GM12875 (cell line): Measurements from ENCODE around the gene ANKRD31.

Experiments used
- H3K4me3 ChIP-seq: one replicate; pipeline ENCODE4 v1.5.1; 2011; ENCODE audit warnings: low read depth, low read length, control low read depth
- TF ChIP-seq, protein P1 (sequence below): IDR thresholded peaks from 2 replicates; pipeline ENCODE4 v1.5.1; 2011; ENCODE audit warnings: low read depth, mild to moderate bottlenecking, control low read depth, inconsistent platforms, low read length, moderate library complexity, borderline replicate concordance; ENCODE audit not compliant: insufficient read depth

Gene ANKRD31

DNA sequence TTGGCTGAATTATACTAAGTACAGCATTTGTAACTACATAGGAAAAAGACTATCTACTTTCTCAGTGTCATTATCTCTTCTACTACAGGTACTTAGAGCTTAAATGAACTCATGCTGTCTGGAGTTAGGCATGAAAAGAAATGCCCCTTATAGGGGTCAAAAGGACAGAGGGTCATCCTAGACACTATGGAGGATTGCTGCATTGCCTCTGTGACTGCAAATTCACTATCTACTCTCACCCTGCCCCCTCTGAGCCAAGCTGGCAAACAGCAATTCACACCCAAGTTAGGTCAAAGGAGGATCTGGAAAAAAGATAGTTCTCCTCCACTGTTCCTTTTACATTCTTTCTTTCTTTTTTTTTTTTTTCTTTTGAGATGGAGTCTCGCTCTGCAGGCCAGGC, 36.7 kb downstream of the ANKRD31 start:
- no peak overlapping the region for H3K4me3 ChIP-seq
- TF ChIP-seq, protein P1, sequence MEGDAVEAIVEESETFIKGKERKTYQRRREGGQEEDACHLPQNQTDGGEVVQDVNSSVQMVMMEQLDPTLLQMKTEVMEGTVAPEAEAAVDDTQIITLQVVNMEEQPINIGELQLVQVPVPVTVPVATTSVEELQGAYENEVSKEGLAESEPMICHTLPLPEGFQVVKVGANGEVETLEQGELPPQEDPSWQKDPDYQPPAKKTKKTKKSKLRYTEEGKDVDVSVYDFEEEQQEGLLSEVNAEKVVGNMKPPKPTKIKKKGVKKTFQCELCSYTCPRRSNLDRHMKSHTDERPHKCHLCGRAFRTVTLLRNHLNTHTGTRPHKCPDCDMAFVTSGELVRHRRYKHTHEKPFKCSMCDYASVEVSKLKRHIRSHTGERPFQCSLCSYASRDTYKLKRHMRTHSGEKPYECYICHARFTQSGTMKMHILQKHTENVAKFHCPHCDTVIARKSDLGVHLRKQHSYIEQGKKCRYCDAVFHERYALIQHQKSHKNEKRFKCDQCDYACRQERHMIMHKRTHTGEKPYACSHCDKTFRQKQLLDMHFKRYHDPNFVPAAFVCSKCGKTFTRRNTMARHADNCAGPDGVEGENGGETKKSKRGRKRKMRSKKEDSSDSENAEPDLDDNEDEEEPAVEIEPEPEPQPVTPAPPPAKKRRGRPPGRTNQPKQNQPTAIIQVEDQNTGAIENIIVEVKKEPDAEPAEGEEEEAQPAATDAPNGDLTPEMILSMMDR = no peak

DNA sequence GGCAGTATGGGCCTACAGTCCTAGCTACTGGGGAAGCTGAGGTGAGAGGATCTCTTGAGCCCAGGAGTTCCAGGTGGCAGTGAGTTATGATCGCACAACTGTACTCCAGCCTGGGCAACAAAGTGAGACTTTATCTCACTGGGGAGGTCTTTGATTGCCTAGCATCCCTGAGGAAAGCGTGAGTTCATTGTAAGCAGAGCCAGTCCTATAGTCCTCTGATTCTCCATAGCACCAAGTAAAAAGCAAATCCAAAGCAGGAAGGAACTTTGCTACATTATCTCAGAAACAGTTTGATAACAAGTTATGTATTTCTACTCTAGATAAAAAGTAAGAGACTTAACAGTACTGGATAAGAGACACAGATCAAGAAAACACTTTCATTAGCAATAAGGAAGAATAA, 37.6 kb downstream of the ANKRD31 start:
- H3K4me3 ChIP-seq = no peak overlapping the region
- TF ChIP-seq, protein P1 = no peak

DNA sequence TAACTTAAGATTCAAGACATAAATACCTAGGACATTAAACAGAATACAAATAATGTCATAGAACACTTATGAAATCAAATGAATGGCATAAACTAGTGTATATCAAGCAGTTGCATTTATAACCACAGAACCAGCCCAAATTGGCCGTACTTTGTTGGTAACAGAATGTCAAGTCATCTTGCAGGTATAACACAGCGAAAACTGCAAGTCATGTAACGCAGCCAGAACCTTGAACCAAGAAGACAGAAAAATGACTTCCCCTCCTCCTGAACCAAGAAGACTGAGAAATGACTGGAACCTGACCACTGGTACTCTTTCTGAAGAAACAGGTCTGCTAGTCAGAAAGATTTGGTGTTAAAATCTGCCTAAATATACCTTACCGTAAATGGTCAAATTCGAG, 38.9 kb downstream of the ANKRD31 start:
- TF ChIP-seq, protein P1 = no peak
- H3K4me3 ChIP-seq = no peak overlapping the region

DNA sequence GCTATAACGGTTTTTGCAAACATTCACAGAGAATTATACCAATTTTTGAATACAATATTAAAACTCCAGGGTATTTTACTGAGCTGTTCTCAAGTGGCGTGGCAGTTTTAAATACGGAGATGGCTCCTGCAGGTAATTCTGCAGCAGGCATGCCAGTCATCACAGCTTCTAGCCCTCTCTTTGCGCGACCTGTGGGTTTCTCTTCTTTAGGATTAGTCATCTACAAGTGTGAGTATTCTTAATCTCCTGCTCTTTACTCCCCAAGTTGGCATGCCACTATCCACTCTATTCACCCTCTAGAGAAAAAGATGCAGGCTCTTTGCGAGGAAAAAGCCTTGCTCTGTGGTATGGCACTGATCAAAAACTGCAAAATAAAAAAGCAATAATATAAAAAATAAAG, 43.9 kb downstream of the ANKRD31 start:
- H3K4me3 ChIP-seq = no peak overlapping the region
- TF ChIP-seq, protein P1 = no peak

DNA sequence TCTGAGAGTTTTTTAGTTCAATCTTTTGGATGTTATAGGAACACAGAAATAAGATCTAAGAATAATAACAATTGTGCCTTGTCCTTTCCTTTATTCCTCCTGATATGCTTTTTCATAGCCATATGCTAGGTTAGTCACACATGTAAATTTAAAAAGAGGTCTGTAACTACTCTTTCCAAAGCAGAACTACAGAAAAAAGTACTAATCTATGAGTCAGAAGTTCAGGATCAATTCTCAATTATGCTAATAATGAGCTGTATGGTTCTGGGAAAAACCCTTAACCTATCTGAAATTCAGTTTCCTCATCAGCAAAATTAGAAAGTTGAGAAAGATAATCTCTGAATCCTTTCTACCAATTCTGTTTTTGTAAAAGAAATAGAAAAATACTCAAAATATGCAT, 44.4 kb downstream of the ANKRD31 start:
- no peak overlapping the region for H3K4me3 ChIP-seq
- TF ChIP-seq, protein P1 = no peak

DNA sequence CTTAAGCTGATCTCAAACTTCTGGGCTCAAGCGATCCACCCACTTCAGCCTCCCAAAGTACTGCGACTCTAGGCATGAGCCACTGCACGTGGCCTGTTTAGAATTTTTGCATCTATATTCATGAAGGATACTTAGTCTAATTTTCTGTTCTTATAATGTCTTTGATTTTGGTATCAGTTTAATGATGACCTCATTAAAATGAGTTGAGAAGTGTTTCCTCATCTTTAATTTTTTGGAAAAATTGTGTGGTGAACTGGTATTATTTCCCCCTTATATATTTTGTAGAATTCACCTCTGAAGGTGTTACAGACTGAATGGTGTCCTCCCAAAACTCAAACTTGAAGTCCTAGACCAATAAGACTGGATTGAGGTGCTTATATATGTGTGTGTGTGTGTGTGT, 46.5 kb downstream of the ANKRD31 start:
- TF ChIP-seq, protein P1 = no peak

DNA sequence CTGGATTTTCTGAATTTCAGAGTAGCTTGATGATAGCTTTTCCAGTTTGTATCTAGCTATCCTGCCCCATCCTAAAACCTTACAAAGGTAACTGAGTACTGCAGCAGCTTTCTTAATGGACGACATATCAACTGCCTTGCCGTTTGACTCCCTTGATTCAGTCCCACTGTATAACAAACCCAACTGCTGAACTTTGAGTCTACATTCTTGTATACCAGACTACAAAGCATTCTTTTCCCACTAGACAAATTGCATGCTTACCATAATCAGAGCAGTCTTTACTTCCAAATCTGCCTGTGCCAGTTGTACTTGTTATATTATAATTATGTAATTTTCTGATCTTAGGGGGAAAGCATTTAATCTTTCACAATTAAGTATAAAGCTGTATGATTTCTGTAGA, 47.3 kb downstream of the ANKRD31 start:
- TF ChIP-seq, protein P1 = no peak
- no peak overlapping the region for H3K4me3 ChIP-seq

More for the DNA sequence above, 46.5 kb downstream of the ANKRD31 start:
- no peak overlapping the region for H3K4me3 ChIP-seq
